NCI-H345 treated with DMSO at 0.1 percent for 48 hours (cell line): ENCODE results near the gene MAP3K9.

Experiments
- DNase-seq: peaks from one replicate; lab custom pipeline; 2025; ENCODE audit not compliant: unreplicated experiment; lab: John Stamatoyannopoulos, UW

Gene MAP3K9

GRCh38 chr14:70701610-70702009 lies 107.7 kb downstream of the MAP3K9 start:
- DNase-seq, result no peak

- no peak for DNase-seq
Observed at GRCh38 chr14:70700955-70701585, 108.2 kb downstream of the MAP3K9 start.

- DNase-seq, result no peak
Observed at GRCh38 chr14:70699646-70700045, 109.7 kb downstream of the MAP3K9 start.

GRCh38 chr14:70698288-70698687 lies 111.0 kb downstream of the MAP3K9 start:
- no peak for DNase-seq

GRCh38 chr14:70697701-70698100 lies 111.6 kb downstream of the MAP3K9 start:
- DNase-seq, result no peak

- no peak for DNase-seq
Observed at GRCh38 chr14:70696026-70696425, 113.3 kb downstream of the MAP3K9 start.

GRCh38 chr14:70692210-70692609 lies 117.1 kb downstream of the MAP3K9 start:
- DNase-seq, result no peak

- no peak for DNase-seq
Observed at GRCh38 chr14:70685474-70686197, 123.7 kb downstream of the MAP3K9 start.

GRCh38 chr14:70683983-70684382 lies 125.3 kb downstream of the MAP3K9 start:
- DNase-seq, result no peak

GRCh38 chr14:70680748-70681147 lies 128.6 kb downstream of the MAP3K9 start:
- DNase-seq, result no peak

- DNase-seq, result no peak
Observed at GRCh38 chr14:70677341-70677740, 132.0 kb downstream of the MAP3K9 start.
